Activated CD4-positive, alpha-beta T cell treated with anti-CD3 and anti-CD28 coated beads, Interleukin-2, amount 50 U/mL, for 4 hours (primary cell): Measurements from ENCODE around the gene DTNB.
"Not testable (repeated sequence)": the region's sequence is repeated elsewhere in the genome, so short reads cannot be mapped to it uniquely, and the experiment has no call there.

Experiments used
- DNase-seq, 2 experiments: peaks; one replicate each; pipeline ENCODE4 v3.0.0-alpha.2; 2020

DTNB gene

GRCh38 chr2:25673300-25674076, at the start of gene DTNB:
TSS of gene DTNB (minus strand) at chr2:25673577. CDS start at chr2:25652660, 20,917 bp downstream.
- peak; percentile 64 to 71 for DNase-seq

- DNase-seq = no peak
Observed at GRCh38 chr2:25722224-25722623, 48.8 kb upstream of the DTNB start.

- DNase-seq = no peak
Observed at GRCh38 chr2:25720575-25720974, 47.2 kb upstream of the DTNB start.

- DNase-seq = no peak
Observed at GRCh38 chr2:25714740-25715139, 41.4 kb upstream of the DTNB start.

GRCh38 chr2:25712455-25712854, 39.1 kb upstream of the DTNB start:
- no peak for DNase-seq

- no peak for DNase-seq
Observed at GRCh38 chr2:25711675-25712354, 38.4 kb upstream of the DTNB start.

- DNase-seq = no peak
Observed at GRCh38 chr2:25710750-25711149, 37.4 kb upstream of the DTNB start.

GRCh38 chr2:25709349-25709748, 36.0 kb upstream of the DTNB start:
- DNase-seq = no peak

- no peak for DNase-seq
Observed at GRCh38 chr2:25707927-25708590, 34.7 kb upstream of the DTNB start.

- DNase-seq = not testable (repeated sequence)
Observed at GRCh38 chr2:25705575-25705974, 32.2 kb upstream of the DTNB start.

GRCh38 chr2:25701801-25702200, 28.4 kb upstream of the DTNB start:
- no peak for DNase-seq

GRCh38 chr2:25700221-25700660, 26.9 kb upstream of the DTNB start:
- DNase-seq = peak; percentile 5 to 12

- DNase-seq = no peak
Observed at GRCh38 chr2:25699216-25699615, 25.8 kb upstream of the DTNB start.

GRCh38 chr2:25698752-25699151, 25.4 kb upstream of the DTNB start:
- DNase-seq = no peak

GRCh38 chr2:25697559-25698341, 24.4 kb upstream of the DTNB start:
- DNase-seq = no peak

GRCh38 chr2:25692737-25693445, 19.5 kb upstream of the DTNB start:
- no peak for DNase-seq

GRCh38 chr2:25692143-25692542, 18.8 kb upstream of the DTNB start:
- no peak for DNase-seq

GRCh38 chr2:25690058-25690457, 16.7 kb upstream of the DTNB start:
- no peak for DNase-seq

GRCh38 chr2:25688236-25688635, 14.9 kb upstream of the DTNB start:
- no peak for DNase-seq

GRCh38 chr2:25685741-25686140, 12.4 kb upstream of the DTNB start:
- DNase-seq = no peak

GRCh38 chr2:25684577-25685473, 11.4 kb upstream of the DTNB start:
- peak; percentile 41 to 45 for DNase-seq
